ENCODE data around the gene ERP27.

ERP27 gene

DNA sequence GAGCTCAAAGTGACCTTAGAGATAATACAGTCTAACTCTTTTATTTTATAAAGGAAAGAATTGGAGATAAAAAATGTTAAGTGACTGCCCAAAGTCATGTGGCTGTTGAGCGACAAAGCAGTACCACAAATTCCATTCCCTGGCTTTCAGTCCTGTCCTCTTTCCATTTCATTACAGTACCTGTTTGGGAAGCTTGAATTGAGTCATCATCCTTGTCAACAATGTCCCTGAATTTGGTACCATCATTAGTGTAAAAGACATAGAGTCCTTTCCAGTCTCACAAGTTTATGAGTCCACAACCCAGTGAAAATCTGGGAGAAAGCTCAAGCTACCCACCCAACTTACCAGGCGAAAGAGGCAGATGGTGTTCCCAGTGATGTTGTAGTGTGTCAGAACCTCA lies 3.8 kb downstream of the ERP27 start:
- no peak for FAIRE-seq

DNA sequence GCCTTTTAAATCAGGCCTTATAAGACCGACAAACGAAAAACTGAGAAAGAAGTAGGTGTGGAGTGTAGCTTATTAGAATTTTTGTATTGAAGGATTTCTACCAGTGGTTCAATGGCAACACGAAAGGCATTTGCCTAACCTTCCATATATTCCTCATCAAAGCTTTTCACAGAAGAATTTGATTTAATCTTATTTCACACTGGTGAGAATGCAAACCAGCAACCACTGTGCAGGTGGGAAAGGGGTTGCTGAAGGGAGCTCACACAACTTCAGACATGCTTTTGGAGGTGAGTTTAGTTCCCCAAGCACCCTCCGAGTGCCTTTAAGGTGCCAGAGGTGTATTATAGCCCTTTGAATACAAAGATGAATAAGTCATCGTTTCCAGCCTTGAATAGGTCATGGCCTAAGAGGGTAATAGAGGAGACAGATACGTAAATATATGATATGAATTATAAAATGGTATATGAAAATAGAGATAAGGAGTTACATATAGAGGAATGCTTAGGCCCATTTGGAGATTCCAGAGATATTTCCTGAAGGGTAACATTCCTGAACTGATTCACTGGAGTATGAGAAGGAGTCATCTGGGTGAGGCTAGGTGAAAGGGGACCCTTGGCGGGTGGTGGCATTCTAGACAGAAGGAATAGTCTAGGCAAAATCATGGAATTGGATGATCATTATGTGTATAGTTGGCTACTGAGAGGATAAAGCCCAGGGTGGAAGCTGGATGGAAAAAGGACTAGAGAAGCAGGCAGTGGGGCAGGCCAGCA lies 6.4 kb downstream of the ERP27 start:
- no peak for FAIRE-seq

DNA sequence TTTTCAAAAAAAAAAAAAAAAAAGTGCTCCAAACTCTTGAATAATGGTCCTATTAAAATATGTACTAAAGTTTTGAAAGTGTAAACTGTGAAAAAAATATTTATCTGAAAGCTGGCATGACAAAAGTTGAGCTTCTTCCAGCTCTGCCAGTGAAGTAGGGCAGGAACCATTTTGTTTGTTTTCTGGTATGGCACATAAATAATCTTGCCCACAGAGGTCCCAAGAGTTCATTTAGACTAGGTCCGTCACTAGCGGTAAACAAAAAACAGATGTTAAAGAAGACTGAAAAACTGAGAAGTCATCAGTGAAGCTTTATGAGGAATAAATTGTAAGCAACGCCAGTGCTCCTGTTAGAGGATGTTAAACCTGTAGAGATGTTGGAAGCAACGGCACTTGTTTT lies 7.0 kb downstream of the ERP27 start:
- FAIRE-seq, result no peak

DNA sequence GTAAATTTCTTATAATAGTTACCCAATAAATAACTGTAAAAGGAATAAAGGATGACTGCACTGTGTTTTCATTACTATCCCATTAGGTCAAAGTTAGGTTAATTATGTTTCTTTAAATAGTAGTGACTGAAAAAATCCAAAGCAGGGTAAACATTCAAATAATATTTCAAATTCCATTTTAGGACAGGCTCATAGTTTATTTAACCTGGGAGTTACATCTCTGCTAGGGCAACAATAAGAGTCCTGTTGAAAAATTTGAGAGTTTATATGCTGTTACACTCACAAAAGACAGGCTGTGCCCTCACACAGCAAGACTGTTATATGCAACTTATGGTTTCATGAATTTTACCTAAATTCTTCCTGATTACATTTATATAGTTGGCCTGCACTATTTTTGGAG lies 8.0 kb downstream of the ERP27 start:
- no peak for FAIRE-seq

DNA sequence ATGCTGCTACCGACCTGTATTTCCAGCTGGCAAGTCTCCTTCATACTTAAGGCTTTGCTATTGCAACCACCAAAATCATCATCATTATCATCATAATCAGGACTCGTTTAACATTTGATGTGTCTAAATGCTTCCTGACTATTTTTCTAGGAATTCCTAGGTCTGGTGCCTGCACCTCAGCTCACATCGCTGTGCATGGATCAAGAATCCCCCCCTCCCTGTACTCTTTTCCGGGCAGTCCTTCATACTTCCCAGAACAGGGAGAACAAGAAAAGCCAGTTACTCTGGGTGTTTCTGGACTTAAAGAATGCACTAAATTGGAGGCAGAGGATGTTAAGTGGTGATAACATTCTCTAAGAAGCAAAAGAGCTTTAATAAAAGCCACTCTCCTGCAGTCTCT lies 9.4 kb downstream of the ERP27 start:
- no peak for FAIRE-seq

DNA sequence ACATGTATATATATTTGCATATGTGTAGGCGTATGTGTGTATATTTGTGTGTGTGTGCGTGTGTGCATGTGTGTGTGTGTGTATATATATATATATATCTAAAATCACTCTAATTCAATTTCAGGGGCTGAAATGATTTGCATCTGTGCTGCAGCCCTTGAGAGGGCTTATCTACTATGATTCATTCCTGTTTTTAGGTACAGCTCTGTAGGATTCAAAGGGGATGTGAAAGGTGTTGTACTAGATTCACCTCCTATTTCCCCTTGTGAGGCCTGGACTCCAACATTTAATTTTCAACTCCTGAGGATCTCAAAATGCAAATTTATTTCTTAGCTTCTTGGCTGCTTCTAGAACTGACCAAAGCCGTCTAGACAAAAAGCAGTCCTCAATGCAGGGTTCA lies 11.1 kb downstream of the ERP27 start:
- FAIRE-seq, result no peak

DNA sequence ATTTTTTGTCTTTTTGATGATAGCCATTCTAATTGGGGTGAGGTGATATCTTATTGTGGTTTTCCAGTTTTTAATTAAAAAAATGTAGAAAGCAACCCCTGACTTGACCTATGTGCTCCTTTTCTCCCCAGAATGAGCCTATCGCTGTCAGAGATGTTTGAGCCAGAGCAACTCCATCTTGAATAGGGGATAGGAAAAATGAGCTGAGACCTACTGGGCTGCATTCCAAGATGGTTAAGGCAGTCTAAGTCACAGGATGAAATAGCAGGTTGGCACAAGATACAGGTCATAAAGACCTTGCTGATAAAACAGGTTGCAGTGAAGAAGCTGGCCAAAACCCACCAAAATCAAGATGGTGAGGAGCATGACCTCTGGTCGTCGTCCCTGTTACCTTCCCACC lies 13.8 kb downstream of the ERP27 start:
- no peak for FAIRE-seq

DNA sequence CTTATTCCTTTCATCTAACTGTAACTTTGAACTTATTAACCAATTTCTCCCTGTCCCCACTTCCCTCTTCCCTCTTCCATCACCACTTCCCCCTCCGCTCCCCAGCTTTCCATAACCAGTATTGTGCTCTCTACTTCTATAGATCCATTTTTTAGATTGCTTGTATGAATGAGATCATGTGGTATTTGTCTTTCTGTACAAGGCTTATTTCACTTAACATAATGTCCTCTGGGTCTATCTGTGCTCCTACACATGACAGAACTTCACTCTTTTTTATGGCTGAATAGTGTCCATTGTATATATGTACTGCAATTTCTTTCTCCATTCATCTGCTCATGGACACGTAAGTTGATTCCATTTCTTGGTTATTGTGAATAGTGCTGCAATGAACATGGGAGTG lies 14.4 kb downstream of the ERP27 start:
- no peak for FAIRE-seq

DNA sequence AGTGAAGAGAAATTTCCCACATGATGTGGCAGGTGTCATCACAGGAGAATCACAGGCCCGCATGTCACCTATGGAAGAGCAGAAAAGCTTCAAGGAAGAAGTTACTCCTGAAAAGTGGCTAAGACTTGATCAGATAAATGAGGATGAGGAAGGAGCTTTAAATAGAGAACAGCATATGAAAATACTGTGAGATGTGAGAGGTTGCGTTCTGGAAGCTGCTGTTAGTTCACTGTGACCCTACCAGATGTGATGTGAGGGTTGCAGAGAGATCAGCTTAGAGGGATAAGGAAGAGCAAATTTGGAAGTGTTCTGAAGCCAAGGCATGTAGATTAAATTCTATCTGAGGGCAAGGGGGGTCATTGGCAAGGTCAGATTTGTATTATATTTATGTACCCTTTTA lies 17.1 kb downstream of the ERP27 start:
- no peak for FAIRE-seq

DNA sequence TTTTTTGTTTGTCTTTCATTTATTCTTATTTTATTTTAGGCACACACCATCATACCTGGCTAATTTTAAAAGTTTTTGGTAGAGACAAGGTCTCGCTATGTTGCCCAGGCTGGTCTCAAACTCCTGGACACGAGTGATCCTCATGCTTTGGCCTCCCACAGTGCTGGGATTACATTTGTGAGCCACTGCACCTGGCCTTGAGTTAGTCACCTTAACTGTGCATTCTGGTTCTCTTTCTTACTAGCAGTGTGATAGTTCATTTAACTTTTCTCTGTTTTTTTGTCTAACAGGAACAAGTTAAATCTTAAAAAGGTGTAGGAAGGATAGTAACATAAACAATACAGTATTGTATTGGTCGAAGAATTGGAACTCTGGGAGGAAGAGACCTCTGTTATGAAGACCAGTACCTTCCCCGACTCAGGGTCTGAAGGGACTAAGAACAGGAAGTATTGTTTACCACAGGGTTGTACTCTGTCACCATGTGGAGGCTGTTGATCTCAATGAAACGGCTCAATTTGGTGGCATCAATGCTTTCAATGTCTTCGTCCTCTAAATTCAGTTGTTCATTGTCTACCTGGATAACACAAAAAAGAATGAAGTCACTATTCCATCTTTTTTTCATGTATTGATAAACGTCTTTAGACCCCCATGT lies 17.7 kb downstream of the ERP27 start:
- FAIRE-seq, result no peak

DNA sequence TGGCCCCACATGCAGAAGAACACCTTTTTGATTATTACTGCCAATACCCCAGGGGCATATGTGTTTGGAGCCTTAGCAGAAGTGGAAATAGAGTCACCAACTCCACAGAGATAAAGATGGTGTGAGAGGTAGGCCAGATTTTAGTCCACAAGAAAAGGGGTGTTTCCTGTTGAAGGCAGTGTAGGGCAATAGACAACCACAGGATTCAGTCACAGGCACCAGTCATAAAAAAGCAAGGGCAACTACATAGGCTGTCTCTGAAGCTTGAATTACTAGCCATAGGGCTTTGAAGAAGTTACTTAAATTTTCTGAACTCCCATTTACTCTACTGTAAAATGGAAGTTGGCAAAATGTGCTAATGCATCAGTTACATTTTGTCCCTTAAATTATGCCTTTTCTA lies 18.9 kb downstream of the ERP27 start:
- FAIRE-seq, result no peak

DNA sequence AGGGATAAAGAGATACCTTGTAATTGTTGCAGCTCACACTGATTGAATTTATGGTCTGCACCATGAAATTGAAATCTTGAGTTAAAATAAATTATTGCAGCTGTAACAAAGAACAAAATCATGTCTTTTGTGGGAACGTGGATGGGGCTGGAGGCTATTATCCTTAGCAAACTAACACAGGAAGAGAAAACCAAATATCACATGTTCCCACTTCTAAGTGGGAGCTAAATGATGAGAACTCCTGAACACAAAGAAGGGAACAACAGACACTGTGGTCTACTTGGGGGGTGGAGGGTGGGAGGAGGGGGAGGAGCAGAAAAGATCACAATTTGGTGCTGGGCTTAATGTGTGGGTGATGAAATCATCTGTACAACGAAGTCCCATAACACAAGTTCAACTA lies 22.6 kb downstream of the ERP27 start:
- FAIRE-seq, result no peak

DNA sequence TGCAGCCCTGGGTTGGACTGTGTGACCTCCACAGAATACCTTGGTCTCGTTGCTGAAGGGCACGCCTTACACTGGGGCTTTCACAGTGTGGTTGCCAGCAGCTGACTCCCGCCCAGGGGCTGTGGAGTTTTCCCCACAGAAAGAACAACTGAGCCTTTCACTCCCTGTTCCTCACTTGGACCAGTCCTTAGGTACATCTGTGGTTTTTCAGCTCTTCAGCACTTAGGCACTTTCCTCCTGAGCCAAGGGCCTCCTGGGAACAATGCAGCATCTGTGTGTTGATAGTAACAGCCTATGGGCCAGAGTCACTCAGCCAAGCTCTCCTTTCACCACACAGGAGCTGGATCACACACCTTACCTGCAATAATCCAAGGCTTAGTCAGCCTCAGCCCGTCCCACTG lies 25.0 kb downstream of the ERP27 start:
- no peak for FAIRE-seq

DNA sequence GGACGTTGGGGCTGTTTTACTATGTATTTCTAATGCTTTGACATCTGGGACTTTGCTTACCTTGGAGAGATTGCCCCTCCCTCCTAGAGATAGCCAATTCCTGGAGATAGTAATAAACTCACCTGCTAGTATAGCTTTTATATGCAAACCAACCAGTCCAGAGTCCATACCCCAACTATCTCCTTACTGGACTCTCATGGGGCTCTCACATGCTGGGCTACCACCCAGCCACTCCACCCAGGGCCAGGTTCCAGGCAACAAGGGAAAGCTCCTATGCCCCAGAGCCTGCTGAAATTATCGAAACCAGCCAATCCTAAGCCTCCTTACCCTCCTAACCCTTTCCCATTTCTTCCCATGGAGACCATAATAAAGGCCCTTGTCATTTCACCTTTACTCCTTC lies 27.2 kb downstream of the ERP27 start:
- no peak for FAIRE-seq

DNA sequence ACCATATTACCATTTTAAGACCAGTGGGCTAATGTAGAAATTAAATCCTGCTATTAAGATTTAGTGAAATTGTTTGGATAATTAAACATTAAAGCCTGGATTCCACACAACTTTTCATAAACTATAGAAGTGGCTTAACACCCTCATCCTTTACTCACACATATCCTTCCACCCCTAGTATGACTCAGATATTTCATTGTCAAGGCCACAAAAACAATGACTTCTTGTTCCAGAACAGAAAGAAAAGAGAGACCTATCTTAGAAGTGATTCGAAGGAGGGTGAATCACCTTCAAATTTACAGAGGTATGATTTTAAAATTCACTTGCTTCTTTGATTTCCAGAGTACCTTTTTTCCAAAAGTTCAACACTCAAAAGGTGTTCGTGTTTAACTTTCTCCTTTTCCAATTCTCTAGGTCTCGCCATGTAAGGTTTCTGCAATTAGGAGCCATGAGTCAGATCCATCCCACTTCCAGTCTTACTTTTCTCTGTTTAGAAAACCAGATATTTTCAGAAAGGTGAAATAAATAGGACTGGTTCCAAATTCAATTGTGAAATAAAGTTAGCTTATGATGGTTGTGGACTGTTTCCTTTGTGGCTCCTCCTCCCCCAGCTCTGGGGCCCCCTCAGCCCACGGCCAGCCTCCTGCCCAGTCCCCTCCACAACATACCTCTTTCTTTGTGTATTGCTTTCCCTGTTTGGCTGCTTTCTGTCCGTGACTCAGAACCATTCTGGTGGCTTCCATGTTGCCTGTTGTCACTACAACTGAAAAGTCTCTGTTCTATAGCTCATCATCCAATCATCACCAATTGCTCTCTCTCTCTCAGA lies 28.0 kb downstream of the ERP27 start:
- no peak for FAIRE-seq

DNA sequence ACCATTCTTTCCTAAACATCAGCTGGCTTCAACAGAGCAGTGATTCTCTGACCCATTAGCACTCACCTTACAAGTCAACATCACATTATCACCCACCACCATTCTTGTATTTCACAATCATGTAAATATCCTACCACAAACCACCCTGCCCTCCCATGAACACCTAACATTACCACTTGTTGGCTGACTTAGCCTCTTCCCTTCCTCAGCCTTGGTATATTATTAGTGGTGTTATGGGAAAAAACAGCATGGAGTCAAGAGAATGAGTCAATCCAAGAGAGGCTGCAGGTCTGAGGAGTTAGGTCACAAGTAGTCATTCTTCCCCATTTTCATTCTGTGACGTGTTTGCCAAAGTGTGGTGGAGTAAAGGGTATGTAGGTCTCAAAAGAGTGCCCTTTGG lies 30.4 kb downstream of the ERP27 start:
- FAIRE-seq, result no peak

DNA sequence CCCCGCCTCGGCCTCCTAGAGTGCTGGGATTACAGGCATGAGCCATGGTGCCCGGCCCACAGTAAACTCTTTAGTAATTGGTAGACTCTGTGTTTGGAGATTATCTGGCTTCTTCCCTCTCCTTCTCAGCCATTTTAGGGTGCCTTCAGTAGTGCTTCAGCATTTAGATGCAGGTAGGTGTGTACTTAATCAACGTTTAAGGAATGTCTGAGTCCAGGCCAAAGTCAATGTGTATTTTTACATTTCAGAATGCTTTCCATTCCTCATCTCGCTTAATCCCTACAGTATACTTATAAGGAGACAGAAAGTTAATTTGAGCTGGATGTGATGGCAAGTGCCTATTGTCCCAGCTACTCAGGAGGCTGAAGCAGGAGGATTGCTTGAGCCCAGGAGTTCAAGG lies 32.2 kb downstream of the ERP27 start:
- FAIRE-seq, result no peak

DNA sequence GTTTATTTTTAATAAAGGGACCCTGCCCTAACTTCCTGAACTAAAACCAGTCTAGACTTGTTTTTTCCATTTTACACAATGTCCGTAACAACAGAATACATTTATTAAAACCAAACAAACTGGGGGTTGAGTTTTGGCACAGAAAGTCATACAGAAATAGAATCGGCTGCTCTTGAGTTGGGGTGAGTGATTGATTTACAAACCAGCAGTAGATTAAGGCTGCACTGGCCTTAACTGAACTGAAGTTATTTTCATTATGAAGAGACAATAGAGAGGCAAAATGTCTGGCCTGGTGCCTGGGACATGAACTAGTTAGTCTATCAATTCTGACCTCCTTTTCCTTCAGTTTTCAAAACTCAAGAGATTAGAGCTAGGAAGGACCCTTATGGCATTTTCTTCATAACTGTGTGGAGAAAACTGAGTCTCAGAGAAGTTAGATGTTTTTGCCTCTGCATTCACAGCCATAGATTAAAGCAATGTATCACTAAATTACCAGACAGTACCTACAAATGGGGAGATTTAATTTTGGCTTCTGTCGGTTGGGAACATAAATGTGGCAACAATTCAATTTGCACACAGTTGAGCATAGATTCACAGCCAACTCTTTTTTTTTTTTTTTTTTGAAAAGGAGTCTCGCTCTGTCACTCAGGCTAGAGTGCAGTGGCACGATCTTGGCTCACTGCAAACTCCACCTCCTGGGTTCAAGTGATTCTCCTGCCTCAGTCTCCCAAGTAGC lies 32.9 kb downstream of the ERP27 start:
- no peak for FAIRE-seq

DNA sequence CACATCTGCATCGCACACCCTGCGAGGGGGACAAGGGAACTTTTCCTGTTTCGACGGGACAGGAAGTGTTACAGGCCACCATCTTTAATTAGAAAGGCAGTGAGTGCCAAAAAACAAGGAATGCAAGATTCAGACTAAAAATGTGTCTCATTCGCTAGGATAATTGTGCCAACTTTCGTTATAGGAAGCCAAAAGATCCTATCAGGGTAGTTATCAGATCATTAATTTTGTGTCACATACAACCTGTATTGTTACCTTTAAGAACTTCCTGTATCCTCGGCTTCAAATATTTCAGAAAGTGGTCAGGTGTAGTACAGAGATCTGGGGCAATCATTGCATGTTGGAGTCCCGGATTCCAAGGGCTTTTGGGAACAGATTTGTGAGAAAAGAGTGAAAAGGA lies 33.5 kb downstream of the ERP27 start:
- FAIRE-seq, result no peak

DNA sequence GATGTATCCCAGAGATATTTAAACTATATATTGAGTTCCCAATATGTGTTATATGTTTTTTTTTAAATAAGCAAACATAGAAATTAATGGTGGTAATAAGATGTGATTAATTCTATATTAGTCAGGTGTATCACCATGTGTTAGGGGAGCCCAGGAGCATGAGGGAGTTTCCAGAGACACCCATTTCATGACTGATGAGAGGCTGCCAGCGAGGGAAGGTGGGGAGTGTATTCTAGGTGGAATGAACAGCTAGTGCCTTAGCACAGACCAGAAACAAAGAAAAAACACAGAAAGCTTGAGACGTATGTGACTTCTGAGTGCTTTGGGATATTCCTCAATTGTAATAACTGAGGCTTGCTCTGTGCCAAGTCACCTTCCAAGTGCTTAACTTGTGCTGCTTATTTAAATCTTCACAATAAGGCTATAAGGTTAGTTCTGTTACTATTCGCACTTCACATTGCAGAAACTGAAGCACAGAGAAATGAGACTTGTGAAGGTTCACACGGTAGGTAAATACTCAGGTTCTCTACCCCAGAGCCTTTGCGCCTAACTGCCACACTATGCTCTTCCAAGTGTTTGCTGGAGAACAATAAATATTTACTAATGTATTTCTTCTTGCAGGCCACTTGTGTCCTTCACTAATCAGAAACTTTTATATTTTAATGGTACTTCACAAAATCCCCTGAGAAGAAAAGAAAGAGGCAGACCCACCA lies 34.8 kb downstream of the ERP27 start:
- no peak for FAIRE-seq

DNA sequence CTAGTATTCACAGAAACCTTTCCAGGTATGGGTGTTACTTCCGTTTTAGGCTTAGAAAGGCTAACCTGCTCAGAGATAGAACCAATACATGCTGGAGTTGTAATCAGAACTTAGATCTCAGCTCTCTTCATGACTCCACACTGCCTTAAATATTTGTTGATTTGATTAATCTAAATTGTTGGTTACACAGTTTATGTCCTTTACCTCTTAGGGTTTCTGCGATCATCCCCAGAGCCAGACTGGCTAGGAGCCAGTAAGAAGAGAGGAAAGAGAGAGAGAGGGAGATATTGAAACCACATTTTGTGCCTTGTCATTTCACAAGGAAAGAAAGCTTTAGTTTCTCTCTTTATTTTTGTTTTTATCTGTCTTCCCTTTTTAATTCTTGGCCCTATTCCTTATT lies 35.9 kb downstream of the ERP27 start:
- FAIRE-seq, result no peak

DNA sequence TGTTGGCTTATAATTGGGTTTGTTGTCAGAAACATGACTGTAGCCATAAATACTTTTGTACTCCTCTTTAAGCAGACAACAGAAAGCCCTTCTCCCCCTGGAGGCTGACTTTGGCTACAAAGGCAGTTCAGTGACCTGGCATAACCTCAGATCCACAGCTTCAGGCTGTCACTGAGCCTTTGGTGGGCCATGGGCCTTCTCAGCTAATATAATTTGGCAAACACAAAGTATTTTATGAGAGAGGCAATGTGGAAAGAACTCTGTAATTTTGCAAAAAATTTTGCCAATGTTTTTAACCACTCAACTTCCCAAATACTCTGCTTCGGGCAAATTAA lies 37.1 kb downstream of the ERP27 start:
- no peak for FAIRE-seq
